B cell (primary cell): ENCODE results near the gene TGOLN2. TPM values are rescaled to one million over a fixed set of nuclear protein-coding genes. Genes with fewer than 3 reads are reported as not detected.

ENCODE experiments used
- ATAC-seq: fragments of 200-7000 bp; cut with Tn5 transposase; one replicate; pipeline ENCODE4 v1.10.0; 2021; ENCODE audit warnings: low read depth, mild to moderate bottlenecking, moderate number of reproducible peaks, moderate library complexity
- CTCF ChIA-PET: fragments of 350-600 bp; sonication (Branson Sonifier 250); formaldehyde crosslinking; loops from one replicate; lab custom pipeline; 2021; ENCODE audit warnings: antibody characterized with exemption, inconsistent platforms; lab: Charles Lee
- POLR2A ChIA-PET: fragments of 350-600 bp; sonication (Branson Sonifier 250); formaldehyde crosslinking; loops from one replicate; lab custom pipeline; 2021; ENCODE audit warnings: antibody characterized with exemption; lab: Charles Lee
- DNase-seq: peaks from one replicate; pipeline ENCODE4 v3.0.0; 2013
- H2AFZ ChIP-seq: 2 replicates; pipeline ENCODE4 v1.6.1; 2012; ENCODE audit warnings: mild to moderate bottlenecking, low read depth, low read length; ENCODE audit not compliant: insufficient read depth, poor library complexity, severe bottlenecking
- H3K27ac ChIP-seq, 2 donors: 1 replicate in 1 of 2; 2 replicates in 1 of 2; pipeline ENCODE4 v1.5.1; 2012 to 2013; ENCODE audit warnings: low read length in 2 of 2, mild to moderate bottlenecking in 2 of 2, moderate library complexity in 1 of 2
- H3K27me3 ChIP-seq, 4 experiments: fragments of 200-600 bp in 1 of 4; sonication (generic) in 1 of 4; replicated peaks in 1 of 4; 1 replicate in 2 of 4; 2 replicates in 2 of 4; pipeline versions ENCODE4 v1.6.1 to v1.7.0; 2013 to 2016; ENCODE audit warnings: low read length in 3 of 4, mild to moderate bottlenecking in 2 of 4, mixed read lengths in 1 of 4, moderate library complexity in 1 of 4; ENCODE audit not compliant: insufficient read depth in 4 of 4, control insufficient read depth in 3 of 4; ENCODE audit errors: control extremely low read depth in 1 of 4
- H3K36me3 ChIP-seq, 2 experiments: replicated peaks in 1 of 2; 1 replicate in 1 of 2; 2 replicates in 1 of 2; pipeline versions ENCODE4 v1.6.1 to v1.7.1; 2013; ENCODE audit warnings: low read length in 1 of 2; ENCODE audit not compliant: insufficient read depth in 2 of 2, control insufficient read depth in 1 of 2; ENCODE audit errors: control extremely low read depth in 1 of 2, extremely low read depth in 1 of 2
- H3K4me1 ChIP-seq, 2 donors: fragments of 200-600 bp in 1 of 2; sonication (generic) in 1 of 2; 1 replicate in 1 of 2; 2 replicates in 1 of 2; pipeline versions ENCODE4 v1.5.1 to v1.6.1; 2013 to 2017; ENCODE audit warnings: low read length in 2 of 2; ENCODE audit not compliant: control insufficient read depth in 2 of 2, insufficient read depth in 2 of 2
- H3K4me2 ChIP-seq: replicated peaks from 2 replicates; pipeline ENCODE3; 2012; ENCODE audit warnings: mild to moderate bottlenecking, low read depth, low read length; ENCODE audit not compliant: poor library complexity, severe bottlenecking
- H3K4me3 ChIP-seq, 5 experiments: fragments of 200-600 bp in 1 of 5; sonication (generic) in 1 of 5; 1 replicate in 3 of 5; 2 replicates in 2 of 5; pipeline versions ENCODE4 v1.5.1 to v1.7.0; 2011 to 2016; ENCODE audit warnings: low read length in 4 of 5, mild to moderate bottlenecking in 4 of 5, low read depth in 2 of 5, control low read depth in 1 of 5, moderate library complexity in 1 of 5; ENCODE audit not compliant: insufficient read depth in 1 of 5; ENCODE audit errors: control extremely low read depth in 1 of 5, extremely low read depth in 1 of 5
- H3K79me2 ChIP-seq: fragments of 200-600 bp; sonication (generic); one replicate; pipeline ENCODE4 v1.6.0; 2016; ENCODE audit warnings: low read length; ENCODE audit not compliant: control insufficient read depth, insufficient read depth
- H3K9ac ChIP-seq: fragments of 200-600 bp; sonication (generic); 2 replicates; pipeline ENCODE4 v1.6.1; 2017; ENCODE audit warnings: mild to moderate bottlenecking, low read length, moderate library complexity
- H3K9me3 ChIP-seq, 3 donors: one replicate each; pipeline versions ENCODE4 v1.6.1 to v1.7.1; 2013; ENCODE audit warnings: low read length in 2 of 3; ENCODE audit not compliant: control insufficient read depth in 2 of 3, insufficient read depth in 1 of 3; ENCODE audit errors: control extremely low read depth in 1 of 3
- H4K20me1 ChIP-seq: 2 replicates; pipeline ENCODE4 v1.6.0; 2012; ENCODE audit warnings: mild to moderate bottlenecking, low read length; ENCODE audit not compliant: insufficient read depth, control insufficient read depth, poor library complexity, severe bottlenecking
- H3K27ac Mint-ChIP-seq: one replicate; pipeline ENCODE4 v1.8.0; 2021; ENCODE audit warnings: mixed read lengths
- H3K27me3 Mint-ChIP-seq: one replicate; pipeline ENCODE4 v1.8.0; 2021; ENCODE audit warnings: mixed read lengths
- H3K4me1 Mint-ChIP-seq: one replicate; pipeline ENCODE4 v1.8.0; 2021; ENCODE audit warnings: mixed read lengths
- H3K4me3 Mint-ChIP-seq: one replicate; pipeline ENCODE4 v1.8.0; 2021; ENCODE audit warnings: mixed read lengths
- H3K9me3 Mint-ChIP-seq: one replicate; pipeline ENCODE4 v1.8.0; 2022; ENCODE audit warnings: mixed read lengths; ENCODE audit not compliant: insufficient read depth
- CTCF ChIP-seq: fragments of 200-600 bp; IDR thresholded peaks from one replicate; pipeline ENCODE4 v1.8.0; 2022; ENCODE audit warnings: antibody characterized with exemption, mild to moderate bottlenecking
- EZH2 ChIP-seq: IDR thresholded peaks from 2 replicates; pipeline ENCODE4 v1.6.1; 2012; ENCODE audit warnings: borderline replicate concordance, low read depth, mild to moderate bottlenecking, moderate library complexity, low read length; ENCODE audit not compliant: insufficient read depth, poor library complexity, severe bottlenecking
- WGBS: methylation state at CpG from one replicate; pipeline ENCODE4 v1.1.5; 2013; ENCODE audit warnings: missing lambda C conversion rate; ENCODE audit not compliant: insufficient coverage; 5-methylcytosine and 5-hydroxymethylcytosine counted together
- intact Hi-C: fragments of 100-400 bp; cut with micrococcal nuclease; formaldehyde crosslinking; loops from one replicate; pipeline ENCODE4 v1.10.0; 2022
- polyA plus RNA-seq: library from polyadenylated mRNA; depleted of rRNA; stranded (reverse); fragments of >200 nt; gene quantifications from 2 replicates; pipeline ENCODE4 v1.2.3, GENCODE V29; 2012
- total RNA-seq, 2 donors: library from RNA; stranded (reverse); fragments of 120-200 nt in 1 of 2; gene quantifications; 1 replicate in 1 of 2; 2 replicates in 1 of 2; pipeline versions ENCODE4 v1.2.3 to v1.2.4, GENCODE V29; 2013 to 2022

TGOLN2 gene
- total and polyA plus RNA-seq, 2 donors (not counting 1 experiment from before 2014, with no cell fraction given) = 106 to 172 TPM

GRCh38 chr2:85323351-85323987 lies 4.3 kb downstream of the TGOLN2 start:
- 91% methylated on average over 6 of the region's 9 CpGs for WGBS
- Mint-ChIP-seq H3K4me1 (peaks cover 88% of the 10 kb centered on the region), H3K4me3 (peak overlapping the region; percentile 100), H3K27ac (no peak overlapping the region), H3K9me3 (no peaks in the 10 kb centered on the region), H3K27me3 (no peaks in the 10 kb centered on the region)
- no peaks in the 10 kb centered on the region for H3K9me3 ChIP-seq
- ChIA-PET CTCF (interaction anchor here (1.0 to 3.1 kb wide), 2 partner anchors 23 to 32 kb away, joined by 3 to 11 read pairs; no protein-coding TSS in a partner anchor), POLR2A (no interaction called here)
- TF ChIP-seq EZH2 (no peak), CTCF (no peak)
- no peak overlapping the region for H2AFZ ChIP-seq
- peaks cover 96% of the 10 kb centered on the region for H3K79me2 ChIP-seq
- intact Hi-C loops = no loop called here
- H4K20me1 ChIP-seq = peaks cover 85% of the 10 kb centered on the region
- H3K27me3 ChIP-seq = no peaks in the 10 kb centered on the region
- no peak for ATAC-seq
- no peak overlapping the region for H3K4me2 ChIP-seq
- peaks cover 1 to 85% of the 10 kb centered on the region in 2 experiments for H3K36me3 ChIP-seq
- no peak overlapping the region for H3K9ac ChIP-seq
- DNase-seq = no peak
- H3K4me3 ChIP-seq = no peak overlapping the region
- peaks cover 33 to 60% of the 10 kb centered on the region in 2 donors for H3K4me1 ChIP-seq
- H3K27ac ChIP-seq = no peak overlapping the region

- H3K4me3 Mint-ChIP-seq = no peak overlapping the region
- H3K4me1 Mint-ChIP-seq = peaks cover 63% of the 10 kb centered on the region
- DNase-seq = no peak
- peak overlapping the region in 1 of 2 donors; percentile 3 for H3K27ac ChIP-seq
- 94% methylated on average over 4 of the region's 4 CpGs for WGBS
- ChIA-PET POLR2A (no interaction called here), CTCF (interaction anchor here (1.1 kb wide), 1 partner anchor 19 kb away, joined by 4 read pairs; no protein-coding TSS in a partner anchor)
- TF ChIP-seq EZH2 (no peak), CTCF (no peak)
- no peaks in the 10 kb centered on the region for H3K9me3 Mint-ChIP-seq
- no peak overlapping the region for H3K4me2 ChIP-seq
- no peak for ATAC-seq
- intact Hi-C loops = no loop called here
- peaks cover 66% of the 10 kb centered on the region for H3K79me2 ChIP-seq
- no peak overlapping the region for H3K4me3 ChIP-seq
- no peak overlapping the region for H3K27ac Mint-ChIP-seq
- H3K9me3 ChIP-seq = no peaks in the 10 kb centered on the region
- no peaks in the 10 kb centered on the region for H3K27me3 Mint-ChIP-seq
- peaks cover 18 to 34% of the 10 kb centered on the region in 2 donors for H3K4me1 ChIP-seq
- H3K36me3 ChIP-seq = peaks cover 1 to 80% of the 10 kb centered on the region in 2 experiments
- H4K20me1 ChIP-seq = peaks cover 71% of the 10 kb centered on the region
- H3K9ac ChIP-seq = no peak overlapping the region
- H3K27me3 ChIP-seq = no peaks in the 10 kb centered on the region
- H2AFZ ChIP-seq = no peak overlapping the region
Measured at GRCh38 chr2:85319796-85320195, 8.0 kb downstream of the TGOLN2 start.
